Kidney epithelial cell (primary cell): ENCODE measurements around the gene MIF. TPM values are rescaled to one million over a fixed set of nuclear protein-coding genes. Genes with fewer than 3 reads are reported as not detected.
"Not testable (repeated sequence)": the region's sequence is repeated elsewhere in the genome, so short reads cannot be mapped to it uniquely, and the experiment has no call there.

Experiments
- DNase-seq: peaks from one replicate; pipeline ENCODE4 v3.0.0-alpha.2; 2010; ENCODE audit warnings: low read depth
- H3K27me3 ChIP-seq: 2 replicates; pipeline ENCODE4 v1.6.0; 2011; ENCODE audit warnings: low read length; ENCODE audit not compliant: control insufficient read depth, insufficient read depth
- H3K36me3 ChIP-seq: 2 replicates; pipeline ENCODE4 v1.5.1; 2011; ENCODE audit warnings: low read length; ENCODE audit not compliant: control insufficient read depth, insufficient read depth
- H3K4me3 ChIP-seq: 2 replicates; pipeline ENCODE4 v1.5.1; 2011; ENCODE audit warnings: low read depth, mild to moderate bottlenecking, control low read depth, low read length
- total RNA-seq: library from RNA; depleted of rRNA; stranded (reverse); fragments of >200 nt; gene quantifications from 2 replicates; pipeline ENCODE4 v1.2.3, GENCODE V29; 2015
- TF ChIP-seq, protein P1 (sequence below): IDR thresholded peaks from 2 replicates; pipeline ENCODE4 v1.5.1; 2011; ENCODE audit warnings: mild to moderate bottlenecking, moderate library complexity, low read length, control low read depth, inconsistent platforms; ENCODE audit not compliant: insufficient read depth, poor library complexity, severe bottlenecking

The MIF gene
- total RNA-seq, 1 donor from 2014 or later, result 606 TPM

DNA sequence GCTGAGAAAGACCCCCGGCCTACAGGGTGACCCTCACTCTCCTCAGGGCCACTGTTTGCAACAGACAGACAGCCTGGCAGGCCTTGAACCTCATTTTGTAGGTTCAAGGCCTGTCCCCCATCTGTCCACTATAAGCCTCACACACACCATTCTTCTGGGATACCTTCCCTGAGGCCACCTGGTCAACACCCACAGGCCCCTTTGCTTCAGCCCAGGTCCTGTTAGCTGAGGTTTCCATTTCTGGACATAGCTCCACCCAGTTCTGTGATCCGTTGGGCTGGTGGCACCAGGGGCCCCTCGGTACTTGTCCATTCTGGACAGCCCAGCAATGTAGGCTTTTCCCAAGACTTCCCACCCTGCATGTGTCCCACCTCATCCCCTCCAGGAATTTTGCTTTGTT, 3.1 kb downstream of the MIF start:
- TF ChIP-seq, protein P1, sequence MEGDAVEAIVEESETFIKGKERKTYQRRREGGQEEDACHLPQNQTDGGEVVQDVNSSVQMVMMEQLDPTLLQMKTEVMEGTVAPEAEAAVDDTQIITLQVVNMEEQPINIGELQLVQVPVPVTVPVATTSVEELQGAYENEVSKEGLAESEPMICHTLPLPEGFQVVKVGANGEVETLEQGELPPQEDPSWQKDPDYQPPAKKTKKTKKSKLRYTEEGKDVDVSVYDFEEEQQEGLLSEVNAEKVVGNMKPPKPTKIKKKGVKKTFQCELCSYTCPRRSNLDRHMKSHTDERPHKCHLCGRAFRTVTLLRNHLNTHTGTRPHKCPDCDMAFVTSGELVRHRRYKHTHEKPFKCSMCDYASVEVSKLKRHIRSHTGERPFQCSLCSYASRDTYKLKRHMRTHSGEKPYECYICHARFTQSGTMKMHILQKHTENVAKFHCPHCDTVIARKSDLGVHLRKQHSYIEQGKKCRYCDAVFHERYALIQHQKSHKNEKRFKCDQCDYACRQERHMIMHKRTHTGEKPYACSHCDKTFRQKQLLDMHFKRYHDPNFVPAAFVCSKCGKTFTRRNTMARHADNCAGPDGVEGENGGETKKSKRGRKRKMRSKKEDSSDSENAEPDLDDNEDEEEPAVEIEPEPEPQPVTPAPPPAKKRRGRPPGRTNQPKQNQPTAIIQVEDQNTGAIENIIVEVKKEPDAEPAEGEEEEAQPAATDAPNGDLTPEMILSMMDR, result no peak
- Histone ChIP-seq H3K4me3 (no peak overlapping the region), H3K27me3 (no peaks in the 10 kb centered on the region), H3K36me3 (peaks cover 9% of the 10 kb centered on the region)
- no peak for DNase-seq

DNA sequence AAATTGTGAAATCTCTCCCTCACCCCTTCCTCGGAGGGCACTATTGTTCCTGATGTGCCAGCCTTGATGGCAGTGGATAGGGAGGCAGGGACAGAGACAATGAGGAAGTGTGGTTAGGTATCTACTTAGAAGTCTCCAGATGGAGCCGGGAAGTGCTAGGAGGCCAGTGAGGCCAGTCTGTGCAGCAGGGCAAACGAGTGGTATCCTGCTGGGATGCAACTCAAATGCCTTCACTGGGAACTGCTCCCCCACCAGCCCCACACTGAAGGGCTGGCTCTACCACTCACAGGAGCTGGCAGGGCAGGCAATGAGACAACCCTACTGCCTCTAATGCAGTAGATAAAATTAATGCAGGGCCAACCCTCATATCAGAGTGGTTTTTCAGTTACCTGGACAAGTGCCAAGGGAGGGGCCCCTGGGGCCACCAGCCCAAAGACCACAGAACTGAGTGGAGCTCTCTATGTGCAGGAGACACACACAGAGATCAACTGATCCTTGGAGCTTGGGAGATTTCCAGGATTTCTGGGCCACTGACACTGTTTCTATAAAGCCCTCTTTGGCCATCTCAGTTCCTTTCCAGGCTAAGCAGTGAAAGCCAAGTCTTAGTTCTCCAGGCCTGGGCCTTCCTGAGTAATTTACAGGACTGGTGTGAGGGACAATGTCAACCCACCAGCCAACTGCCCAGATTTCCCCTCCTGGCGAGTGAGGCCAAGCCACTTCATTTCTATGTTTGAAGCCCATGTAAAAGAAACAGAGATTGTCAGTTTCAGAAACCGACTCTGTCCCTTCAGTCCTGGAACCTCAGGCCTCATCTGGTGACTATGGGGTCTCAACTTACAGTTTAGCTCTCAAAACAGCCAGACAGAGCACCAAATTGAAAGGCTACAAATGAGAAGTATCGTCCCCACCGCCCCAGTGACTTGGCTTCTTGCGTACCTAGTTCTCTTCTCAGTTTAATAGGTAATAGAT, 4.1 kb downstream of the MIF start:
- no peak for DNase-seq
- TF ChIP-seq, protein P1, result no peak
- Histone ChIP-seq H3K27me3 (no peaks in the 10 kb centered on the region), H3K36me3 (peaks cover 9% of the 10 kb centered on the region), H3K4me3 (no peak overlapping the region)

DNA sequence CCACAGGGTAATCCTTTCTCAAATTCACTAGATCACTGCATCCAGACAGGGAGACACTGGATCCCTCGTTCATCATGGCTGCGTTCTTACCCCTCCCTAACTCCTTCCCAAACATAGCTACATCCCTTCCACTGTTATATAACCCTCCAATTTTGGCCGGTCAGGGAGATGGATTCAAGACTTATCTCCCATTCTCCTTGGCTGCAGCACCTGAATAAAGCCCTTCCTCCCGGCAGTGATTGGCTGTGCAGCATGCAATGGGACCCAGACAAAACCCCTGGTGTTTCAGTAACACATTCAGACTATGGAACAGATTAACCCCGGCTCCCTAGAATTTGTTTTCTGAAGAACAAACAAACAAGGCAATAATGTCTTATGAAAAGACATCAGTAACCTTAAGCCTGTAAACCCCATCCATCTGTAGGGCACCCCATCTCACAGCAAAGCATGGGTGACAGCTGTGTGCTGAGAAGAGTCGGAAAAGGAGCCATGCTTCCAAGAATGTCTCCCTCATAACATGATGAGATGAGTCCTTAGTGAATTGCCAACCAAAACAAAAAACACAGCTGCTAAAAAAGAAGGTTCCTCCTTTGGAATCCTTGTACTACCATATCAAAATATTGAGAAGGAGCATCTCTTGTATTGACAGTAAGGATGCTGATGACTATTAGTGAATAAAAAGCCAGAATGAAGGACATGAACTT, 5.0 kb downstream of the MIF start:
- Histone ChIP-seq H3K27me3 (no peaks in the 10 kb centered on the region), H3K4me3 (no peak overlapping the region), H3K36me3 (peaks cover 9% of the 10 kb centered on the region)
- no peak for DNase-seq
- TF ChIP-seq, protein P1, result no peak

DNA sequence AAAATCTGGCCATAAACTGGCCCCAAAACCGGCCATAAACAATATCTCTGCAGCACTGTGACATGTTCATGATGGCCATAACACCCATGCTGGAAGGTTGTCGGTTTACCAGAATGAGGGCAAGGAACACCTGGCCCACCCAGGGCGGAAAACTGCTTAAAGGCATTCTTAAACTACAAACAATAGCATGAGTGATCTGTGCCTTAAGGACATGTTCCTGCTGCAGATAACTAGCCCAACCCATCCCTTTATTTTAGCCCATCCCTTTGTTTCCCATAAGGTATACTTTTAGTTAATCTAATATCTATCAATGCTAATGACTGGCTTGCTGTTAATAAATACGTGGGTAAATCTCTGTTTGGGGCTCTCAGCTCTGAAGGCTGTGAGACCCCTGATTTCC, 6.0 kb downstream of the MIF start:
- H3K4me3 ChIP-seq, DNase-seq, H3K27me3 ChIP-seq, H3K36me3 ChIP-seq: not testable (repeated sequence)

DNA sequence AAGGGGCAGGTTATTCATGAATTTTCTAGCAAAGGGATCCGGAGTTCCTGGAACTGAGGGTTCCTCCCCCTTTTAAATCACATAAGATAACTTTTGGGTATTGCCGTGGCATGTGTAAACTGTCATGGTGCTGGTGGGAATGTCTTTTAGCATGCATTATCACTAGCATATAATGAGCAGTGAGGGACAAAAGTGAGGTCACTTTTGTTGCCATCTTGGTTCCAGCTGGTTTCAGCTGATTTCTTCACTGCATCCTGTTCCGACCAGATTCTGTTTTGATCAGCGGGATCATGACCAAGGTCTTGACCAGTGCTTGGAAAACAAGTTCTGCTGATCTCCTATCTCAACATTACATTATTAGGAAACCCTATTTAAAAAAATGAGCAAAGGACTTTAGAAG, 7.4 kb downstream of the MIF start:
- TF ChIP-seq, protein P1, result no peak
- no peak for DNase-seq
- H3K36me3 ChIP-seq, result peaks cover 6% of the 10 kb centered on the region
- no peak overlapping the region for H3K4me3 ChIP-seq
- no peaks in the 10 kb centered on the region for H3K27me3 ChIP-seq

DNA sequence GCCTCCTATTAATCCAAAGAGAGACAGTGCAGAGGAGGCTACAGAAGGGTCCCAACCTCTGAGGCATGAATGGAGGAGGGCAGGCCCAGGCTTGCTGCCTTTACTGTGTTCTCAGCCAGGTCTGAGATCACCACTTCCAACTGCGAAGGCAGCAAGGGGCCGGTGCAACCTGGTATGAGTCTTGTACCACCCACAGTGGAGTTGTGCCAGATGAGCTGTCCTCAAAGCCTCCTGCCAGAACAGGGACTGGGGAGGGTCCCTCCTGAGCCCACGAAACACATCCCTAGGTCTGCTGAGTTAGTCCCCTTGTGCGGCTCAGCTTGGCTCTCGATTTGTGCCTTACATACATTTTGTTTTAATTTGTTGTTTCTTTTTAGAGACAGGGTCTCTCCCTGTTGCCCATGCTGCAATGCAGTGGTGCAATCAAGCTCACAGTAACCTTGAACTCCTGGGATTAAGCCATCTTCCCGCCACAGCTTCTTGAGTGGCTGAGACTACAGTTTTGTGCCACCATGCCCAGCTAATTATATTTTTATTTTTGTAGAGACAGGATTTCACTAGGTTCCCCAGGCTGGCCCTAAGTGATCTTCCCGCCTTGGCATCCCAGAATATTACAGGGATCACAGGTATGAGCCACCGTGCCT, 9.3 kb downstream of the MIF start:
- Histone ChIP-seq H3K27me3 (no peaks in the 10 kb centered on the region), H3K36me3 (no peaks in the 10 kb centered on the region), H3K4me3 (no peak overlapping the region)
- TF ChIP-seq, protein P1, result no peak
- no peak for DNase-seq
